Gastrocnemius medialis (tissue), 4 donors: ENCODE measurements around the gene NDUFAF8.
"Not testable (repeated sequence)": the region's sequence is repeated elsewhere in the genome, so short reads cannot be mapped to it uniquely, and the experiment has no call there.

Source experiments
- CTCF ChIP-seq, 5 experiments: fragments of 450-650 bp in 3 of 5; fragments of 200-600 bp in 2 of 5; sonication (generic) in 2 of 5; IDR thresholded peaks in 4 of 5; conservative IDR thresholded peaks in 1 of 5; 1 replicate in 4 of 5; 2 replicates in 1 of 5; pipeline ENCODE4 v1.5.1; 2016 to 2019; ENCODE audit warnings: antibody characterized with exemption in 5 of 5, mild to moderate bottlenecking in 3 of 5, moderate library complexity in 3 of 5
- POLR2A ChIP-seq, 2 donors: fragments of 450-650 bp; IDR thresholded peaks; one replicate each; pipeline ENCODE4 v1.6.1; 2017; ENCODE audit warnings: antibody characterized with exemption in 2 of 2, mild to moderate bottlenecking in 2 of 2, moderate library complexity in 2 of 2

GRCh38 chr17:81227630-81228029 is 11.5 kb upstream of the NDUFAF8 start:
- not testable (repeated sequence) for TF ChIP-seq POLR2A (IDR thresholded peaks at IDR 0.05); CTCF (IDR thresholded peaks at IDR 0.05 in 4 of 5, conservative IDR thresholded peaks at IDR 0.05 in 1 of 5)
